Kidney epithelial cell (primary cell): ENCODE data around the gene AFAP1L1. TPM values are rescaled to one million over a fixed set of nuclear protein-coding genes. Genes with fewer than 3 reads are reported as not detected.

Source experiments
- DNase-seq: peaks from one replicate; pipeline ENCODE4 v3.0.0-alpha.2; 2010; ENCODE audit warnings: low read depth
- H3K27me3 ChIP-seq: 2 replicates; pipeline ENCODE4 v1.6.0; 2011; ENCODE audit warnings: low read length; ENCODE audit not compliant: control insufficient read depth, insufficient read depth
- H3K36me3 ChIP-seq: 2 replicates; pipeline ENCODE4 v1.5.1; 2011; ENCODE audit warnings: low read length; ENCODE audit not compliant: control insufficient read depth, insufficient read depth
- H3K4me3 ChIP-seq: 2 replicates; pipeline ENCODE4 v1.5.1; 2011; ENCODE audit warnings: low read depth, mild to moderate bottlenecking, control low read depth, low read length
- total RNA-seq: library from RNA; depleted of rRNA; stranded (reverse); fragments of >200 nt; gene quantifications from 2 replicates; pipeline ENCODE4 v1.2.3, GENCODE V29; 2015
- TF ChIP-seq, protein P1 (sequence below): IDR thresholded peaks from 2 replicates; pipeline ENCODE4 v1.5.1; 2011; ENCODE audit warnings: mild to moderate bottlenecking, moderate library complexity, low read length, control low read depth, inconsistent platforms; ENCODE audit not compliant: insufficient read depth, poor library complexity, severe bottlenecking

AFAP1L1 gene
- total RNA-seq, 1 donor from 2014 or later: 15.3 TPM

DNA sequence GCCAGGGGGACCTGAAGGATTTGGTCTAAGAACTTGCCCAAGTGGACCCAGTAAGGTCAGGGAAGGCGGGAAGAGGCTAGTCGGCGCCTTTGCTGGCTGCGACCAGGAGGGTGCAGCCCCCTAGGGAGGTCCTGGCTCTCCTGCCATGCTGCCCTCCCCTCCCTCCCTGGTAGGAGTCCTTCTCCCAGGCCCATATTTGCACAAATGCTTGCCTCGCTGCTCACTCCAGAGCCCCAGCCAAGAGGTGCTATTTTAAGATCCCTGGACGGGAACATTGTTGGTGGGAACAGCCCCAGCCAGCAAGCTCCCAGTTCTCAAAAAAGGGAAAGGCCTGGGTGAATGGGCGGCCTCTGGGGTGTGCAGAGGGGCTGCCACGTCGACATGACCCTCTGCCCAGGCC, 111.7 kb downstream of the AFAP1L1 start:
- TF ChIP-seq, protein P1, sequence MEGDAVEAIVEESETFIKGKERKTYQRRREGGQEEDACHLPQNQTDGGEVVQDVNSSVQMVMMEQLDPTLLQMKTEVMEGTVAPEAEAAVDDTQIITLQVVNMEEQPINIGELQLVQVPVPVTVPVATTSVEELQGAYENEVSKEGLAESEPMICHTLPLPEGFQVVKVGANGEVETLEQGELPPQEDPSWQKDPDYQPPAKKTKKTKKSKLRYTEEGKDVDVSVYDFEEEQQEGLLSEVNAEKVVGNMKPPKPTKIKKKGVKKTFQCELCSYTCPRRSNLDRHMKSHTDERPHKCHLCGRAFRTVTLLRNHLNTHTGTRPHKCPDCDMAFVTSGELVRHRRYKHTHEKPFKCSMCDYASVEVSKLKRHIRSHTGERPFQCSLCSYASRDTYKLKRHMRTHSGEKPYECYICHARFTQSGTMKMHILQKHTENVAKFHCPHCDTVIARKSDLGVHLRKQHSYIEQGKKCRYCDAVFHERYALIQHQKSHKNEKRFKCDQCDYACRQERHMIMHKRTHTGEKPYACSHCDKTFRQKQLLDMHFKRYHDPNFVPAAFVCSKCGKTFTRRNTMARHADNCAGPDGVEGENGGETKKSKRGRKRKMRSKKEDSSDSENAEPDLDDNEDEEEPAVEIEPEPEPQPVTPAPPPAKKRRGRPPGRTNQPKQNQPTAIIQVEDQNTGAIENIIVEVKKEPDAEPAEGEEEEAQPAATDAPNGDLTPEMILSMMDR: no peak
- DNase-seq: no peak
- H3K36me3 ChIP-seq: no peaks in the 10 kb centered on the region
- no peak overlapping the region for H3K4me3 ChIP-seq
- peaks cover 4% of the 10 kb centered on the region for H3K27me3 ChIP-seq

DNA sequence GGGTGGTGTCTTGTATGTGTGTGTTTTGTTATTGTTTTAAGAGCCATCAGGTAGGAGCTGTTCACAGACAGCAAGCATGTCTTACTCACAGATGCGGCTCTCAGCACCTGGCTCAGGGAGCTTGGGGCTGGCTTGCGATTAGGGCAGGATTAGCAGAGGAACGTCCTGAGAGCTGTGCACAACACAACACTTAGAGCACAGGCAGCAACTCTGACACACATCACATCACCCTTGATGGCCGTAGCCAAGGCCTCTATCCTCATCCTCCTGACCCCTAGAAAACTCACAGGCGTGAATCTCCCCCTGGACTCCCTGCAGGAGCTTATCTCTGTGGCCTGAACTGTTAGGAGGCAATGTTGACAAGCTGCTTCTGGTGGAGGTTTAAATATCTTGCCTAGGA, 114.5 kb downstream of the AFAP1L1 start:
- no peaks in the 10 kb centered on the region for H3K27me3 ChIP-seq
- no peaks in the 10 kb centered on the region for H3K36me3 ChIP-seq
- DNase-seq: no peak
- H3K4me3 ChIP-seq: no peak overlapping the region
- TF ChIP-seq, protein P1: no peak

DNA sequence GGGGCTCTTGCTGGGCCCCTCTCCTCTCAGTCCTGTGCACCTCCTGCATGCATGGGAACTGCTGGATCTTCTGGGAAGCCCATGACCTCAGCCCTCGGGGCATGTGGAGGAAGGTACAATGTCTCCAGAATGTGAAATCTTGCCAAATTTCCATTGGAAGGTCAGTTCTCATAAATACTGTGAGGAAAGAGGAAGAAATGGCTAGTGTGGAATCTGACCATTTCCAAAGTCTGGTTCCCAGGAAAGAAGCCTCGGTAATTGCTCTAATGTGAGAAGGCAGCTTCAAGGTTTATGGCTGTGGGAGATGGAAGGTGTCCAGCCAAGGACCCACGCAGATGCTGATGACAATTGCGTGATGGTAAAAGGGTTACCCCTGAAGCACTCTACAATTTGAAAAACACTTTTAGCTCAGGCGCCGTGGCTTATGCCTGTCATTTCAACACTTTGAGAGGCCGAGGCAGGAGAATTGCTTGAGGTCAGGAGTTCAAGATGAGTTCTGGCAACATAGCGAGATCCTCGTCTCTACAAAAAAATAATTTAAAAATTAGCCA, 115.5 kb downstream of the AFAP1L1 start:
- Histone ChIP-seq H3K36me3 (no peaks in the 10 kb centered on the region), H3K27me3 (no peaks in the 10 kb centered on the region), H3K4me3 (no peak overlapping the region)
- TF ChIP-seq, protein P1: no peak
- no peak for DNase-seq

DNA sequence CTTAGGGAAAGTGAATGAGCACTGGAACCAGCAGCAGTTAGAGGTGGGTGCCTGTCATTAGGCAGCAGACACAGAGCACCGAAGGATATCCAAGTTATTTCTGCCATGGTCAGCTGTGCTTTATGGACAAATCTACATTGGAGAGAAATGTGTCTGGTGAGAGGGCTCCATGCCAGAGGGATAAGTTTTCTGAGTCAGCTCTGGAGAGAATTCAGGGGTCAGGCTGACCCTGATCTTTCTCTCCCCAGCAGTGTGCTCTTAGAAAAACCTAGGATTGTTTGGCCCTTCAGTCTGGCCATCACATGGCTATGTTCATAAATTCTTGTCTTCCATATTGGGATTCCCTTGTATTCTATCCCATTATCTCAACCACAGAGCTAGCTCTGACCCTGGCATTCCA, 116.3 kb downstream of the AFAP1L1 start:
- Histone ChIP-seq H3K27me3 (no peaks in the 10 kb centered on the region), H3K4me3 (no peak overlapping the region), H3K36me3 (no peaks in the 10 kb centered on the region)
- TF ChIP-seq, protein P1: no peak
- no peak for DNase-seq

DNA sequence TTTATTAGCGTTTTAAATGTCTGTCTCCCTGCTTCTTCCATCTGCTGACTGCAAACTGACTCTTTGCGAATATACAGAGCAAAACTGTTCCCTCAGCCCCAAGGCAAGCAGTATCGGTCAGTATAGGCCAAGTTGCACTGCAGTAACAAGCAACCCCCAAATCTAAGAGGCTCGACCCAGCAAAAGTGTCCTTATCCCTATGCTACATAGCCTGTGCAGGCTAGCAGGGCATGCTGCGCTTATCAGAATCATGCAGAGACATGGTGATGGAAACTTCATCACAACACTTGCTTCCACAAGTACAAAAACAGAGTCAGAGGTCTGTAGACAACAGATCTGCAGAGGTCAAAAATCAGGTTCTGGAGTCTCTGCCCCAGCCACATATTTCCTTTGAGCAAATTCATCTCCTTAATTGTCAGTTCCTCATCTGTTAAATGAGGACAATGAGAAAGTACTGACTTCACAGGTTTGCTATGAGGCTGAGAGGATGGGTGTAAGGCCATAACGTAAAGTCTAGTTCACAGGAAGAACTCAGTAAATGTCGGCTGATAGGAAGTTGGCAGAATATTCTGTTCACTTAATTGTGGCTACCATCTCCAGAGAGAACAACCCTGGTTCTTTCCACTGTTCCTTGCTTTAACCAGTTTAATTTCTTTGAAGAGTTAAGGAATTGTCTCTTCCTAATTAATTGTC, 117.0 kb downstream of the AFAP1L1 start:
- no peaks in the 10 kb centered on the region for H3K36me3 ChIP-seq
- no peak overlapping the region for H3K4me3 ChIP-seq
- no peaks in the 10 kb centered on the region for H3K27me3 ChIP-seq
- TF ChIP-seq, protein P1: no peak
- no peak for DNase-seq
